T-helper 2 cell treated with Interferon-gamma antibody and Interleukin-4, amounts not matched to agents 5 μg/mL and 100 μg/mL, for 36 hours (primary cell): ENCODE results near the gene ANKRD39.
A peak's percentile ranks its signal among the peaks of the same experiment; 100 is the strongest.
"Not testable (repeated sequence)": the region's sequence is repeated elsewhere in the genome, so short reads cannot be mapped to it uniquely, and the experiment has no call there.

Source experiments
- DNase-seq: peaks from one replicate; pipeline ENCODE4 v3.0.0; 2021; ENCODE audit warnings: low spot score
- H3K27ac Mint-ChIP-seq: one replicate; pipeline ENCODE4 v1.8.0; 2021; ENCODE audit warnings: mild to moderate bottlenecking, mixed read lengths
- H3K27me3 Mint-ChIP-seq: one replicate; pipeline ENCODE4 v1.8.0; 2021; ENCODE audit warnings: low read depth, mixed read lengths
- H3K36me3 Mint-ChIP-seq: one replicate; pipeline ENCODE4 v1.8.0; 2021; ENCODE audit warnings: low read depth, mixed read lengths
- H3K4me1 Mint-ChIP-seq: one replicate; pipeline ENCODE4 v1.8.0; 2021; ENCODE audit warnings: low read depth, mixed read lengths
- H3K4me3 Mint-ChIP-seq: one replicate; pipeline ENCODE4 v1.8.0; 2022; ENCODE audit warnings: mild to moderate bottlenecking, moderate library complexity, mixed read lengths
- H3K9me3 Mint-ChIP-seq: one replicate; pipeline ENCODE4 v1.8.0; 2021; ENCODE audit warnings: mixed read lengths

ANKRD39 gene

DNA sequence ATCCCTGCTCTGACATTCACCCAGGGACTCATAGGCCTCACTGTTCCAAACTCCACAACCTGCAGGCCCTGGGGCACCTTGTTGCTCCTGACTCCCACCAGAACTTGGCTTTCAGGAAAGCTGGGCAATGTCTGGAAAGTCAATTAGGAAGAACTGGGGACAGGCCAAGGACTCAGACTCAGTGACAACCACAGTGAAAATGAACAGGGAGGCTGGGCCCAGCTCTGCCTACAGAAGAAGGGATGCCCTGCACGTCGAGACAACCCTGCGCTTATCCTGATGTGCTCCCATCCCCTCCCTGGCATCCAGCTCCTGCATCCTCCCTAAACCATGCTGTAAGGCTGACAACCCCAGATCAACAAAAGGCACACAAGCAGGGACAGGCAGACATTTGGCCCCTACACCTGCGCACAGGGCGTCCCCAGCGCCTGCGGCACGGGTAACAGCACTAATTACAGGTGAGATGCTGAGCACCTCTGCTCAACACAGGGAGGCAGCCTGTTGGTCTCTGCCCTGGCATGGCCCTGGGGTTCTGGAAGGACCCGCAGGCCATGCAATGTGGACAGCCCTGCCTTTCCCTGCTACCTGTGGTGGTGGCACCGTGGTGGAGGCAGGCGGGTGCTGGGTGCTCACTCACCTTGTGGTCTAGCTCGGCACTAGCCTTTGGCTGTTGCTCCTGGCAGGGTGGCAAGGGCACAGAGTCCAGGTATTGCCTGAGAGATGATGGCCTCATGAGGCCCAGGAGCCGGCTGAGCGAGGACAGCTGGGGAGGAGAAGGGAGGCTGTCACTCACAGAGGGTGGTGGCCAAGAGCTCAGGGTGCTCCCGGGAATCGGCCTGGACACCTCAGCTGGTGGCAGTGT, 35.7 kb upstream of the ANKRD39 start:
- no peak for DNase-seq
- Mint-ChIP-seq H3K27ac (no peak overlapping the region), H3K27me3 (no peaks in the 10 kb centered on the region), H3K4me3 (no peak overlapping the region), H3K4me1 (peaks cover 20% of the 10 kb centered on the region), H3K9me3 (no peaks in the 10 kb centered on the region), H3K36me3 (no peaks in the 10 kb centered on the region)

DNA sequence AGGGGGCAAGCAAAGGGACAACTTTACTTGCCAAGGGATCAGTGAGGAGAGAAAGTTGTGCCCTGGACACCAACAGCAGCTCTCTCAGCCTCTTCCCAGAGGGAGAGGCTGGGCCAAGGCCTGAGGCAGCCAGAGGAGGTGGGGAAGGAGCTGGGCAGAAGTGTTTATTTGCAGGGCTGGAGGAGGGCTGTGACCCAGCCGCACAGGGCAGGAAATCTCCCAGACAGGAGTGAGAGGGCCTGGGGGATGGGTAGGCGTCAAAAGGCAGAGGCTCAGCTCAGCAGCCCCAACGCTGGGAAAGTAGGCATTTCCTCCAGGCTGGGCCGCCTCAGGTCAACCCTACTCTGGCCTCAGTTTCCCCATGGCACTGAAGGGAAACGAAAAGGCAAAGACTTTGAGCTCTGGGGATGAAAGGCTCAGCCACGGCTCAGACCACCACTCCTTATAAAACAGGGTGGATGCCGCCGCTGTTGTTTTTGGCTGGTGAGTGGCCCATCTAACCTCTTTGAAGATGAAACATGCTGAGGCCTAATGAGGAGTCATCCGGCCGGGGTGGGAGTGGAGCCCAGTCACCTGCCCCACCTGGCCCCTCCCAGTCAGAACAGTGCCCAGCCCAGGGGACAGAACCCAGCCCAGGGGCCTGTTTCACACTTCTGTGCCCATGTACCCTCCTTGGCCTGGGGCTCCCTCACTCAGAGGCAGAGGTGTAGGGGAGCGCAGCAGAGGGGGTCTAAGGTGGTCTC, 33.9 kb upstream of the ANKRD39 start:
- Mint-ChIP-seq H3K27ac (no peak overlapping the region), H3K4me3 (no peak overlapping the region), H3K9me3 (no peaks in the 10 kb centered on the region), H3K4me1 (peaks cover 26% of the 10 kb centered on the region), H3K27me3 (no peaks in the 10 kb centered on the region), H3K36me3 (no peaks in the 10 kb centered on the region)
- no peak for DNase-seq

- peaks cover 19% of the 10 kb centered on the region for H3K4me1 Mint-ChIP-seq
- H3K36me3 Mint-ChIP-seq: no peaks in the 10 kb centered on the region
- DNase-seq: no peak
- no peaks in the 10 kb centered on the region for H3K27me3 Mint-ChIP-seq
- H3K9me3 Mint-ChIP-seq: no peaks in the 10 kb centered on the region
- H3K4me3 Mint-ChIP-seq: peak overlapping the region; percentile 14
- H3K27ac Mint-ChIP-seq: peak overlapping the region; percentile 52
Measured at GRCh38 chr2:96890726-96891385, 33.0 kb upstream of the ANKRD39 start.

- no peaks in the 10 kb centered on the region for H3K27me3 Mint-ChIP-seq
- no peak overlapping the region for H3K27ac Mint-ChIP-seq
- no peaks in the 10 kb centered on the region for H3K36me3 Mint-ChIP-seq
- DNase-seq: no peak
- H3K4me1 Mint-ChIP-seq: peaks cover 19% of the 10 kb centered on the region
- H3K9me3 Mint-ChIP-seq: no peaks in the 10 kb centered on the region
- H3K4me3 Mint-ChIP-seq: no peak overlapping the region
Measured at GRCh38 chr2:96890252-96890651, 32.4 kb upstream of the ANKRD39 start.

DNA sequence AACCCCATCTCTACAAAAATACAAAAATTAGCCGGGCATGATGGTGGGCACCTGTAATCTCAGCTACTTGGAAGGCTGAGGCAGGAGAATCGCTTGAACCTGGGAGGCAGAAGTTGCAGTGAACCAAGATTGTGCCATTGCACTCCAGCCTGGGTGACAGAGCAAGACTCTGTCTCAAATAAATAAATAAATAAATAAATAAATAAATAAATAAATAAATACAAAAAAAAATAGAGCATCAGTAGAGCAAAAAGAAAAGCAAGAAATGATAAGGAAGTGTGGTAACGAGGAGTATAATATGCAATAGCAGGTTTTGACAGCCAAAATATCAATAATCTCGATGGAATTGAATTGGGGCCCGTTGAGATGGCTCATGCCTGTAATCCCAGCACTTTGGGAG, 31.7 kb upstream of the ANKRD39 start:
- H3K9me3 Mint-ChIP-seq, H3K36me3 Mint-ChIP-seq, H3K27me3 Mint-ChIP-seq, DNase-seq, H3K4me3 Mint-ChIP-seq, H3K27ac Mint-ChIP-seq: not testable (repeated sequence)
- peaks cover 19% of the 10 kb centered on the region for H3K4me1 Mint-ChIP-seq

- Mint-ChIP-seq H3K27ac (no peak overlapping the region), H3K4me3 (no peak overlapping the region), H3K9me3 (no peaks in the 10 kb centered on the region), H3K36me3 (no peaks in the 10 kb centered on the region), H3K27me3 (no peaks in the 10 kb centered on the region), H3K4me1 (peaks cover 19% of the 10 kb centered on the region)
- no peak for DNase-seq
Measured at GRCh38 chr2:96888072-96889011, 30.5 kb upstream of the ANKRD39 start.

DNA sequence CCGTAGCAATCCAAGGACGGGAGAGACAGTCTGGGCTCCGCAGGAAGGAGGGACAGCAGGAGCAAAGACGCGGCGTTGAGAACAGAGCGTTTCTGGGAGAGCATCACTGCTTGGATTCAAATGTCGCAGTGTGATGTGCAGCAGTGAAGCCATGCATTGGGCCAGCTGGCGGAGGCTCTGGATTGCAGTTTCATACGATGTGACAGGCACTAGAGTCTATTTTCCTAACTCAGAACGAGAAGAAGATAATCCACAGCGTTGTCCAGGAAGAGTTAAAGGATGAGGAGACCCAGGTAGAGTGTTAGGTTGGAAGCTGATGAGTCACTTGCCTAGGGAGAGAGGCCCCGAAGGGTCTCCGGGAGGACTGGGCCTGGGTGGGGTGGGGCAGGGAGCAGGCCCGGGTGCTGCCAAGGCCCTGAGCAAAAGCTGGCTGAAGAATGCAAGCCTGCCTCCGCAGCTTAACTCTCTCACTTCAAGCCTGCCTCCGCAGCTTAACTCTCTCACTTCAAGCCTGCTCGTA, 29.7 kb upstream of the ANKRD39 start:
- Mint-ChIP-seq H3K36me3 (no peaks in the 10 kb centered on the region), H3K27me3 (no peaks in the 10 kb centered on the region), H3K27ac (peak overlapping the region; percentile 39), H3K4me1 (peaks cover 19% of the 10 kb centered on the region), H3K9me3 (no peaks in the 10 kb centered on the region), H3K4me3 (no peak overlapping the region)
- no peak for DNase-seq

DNA sequence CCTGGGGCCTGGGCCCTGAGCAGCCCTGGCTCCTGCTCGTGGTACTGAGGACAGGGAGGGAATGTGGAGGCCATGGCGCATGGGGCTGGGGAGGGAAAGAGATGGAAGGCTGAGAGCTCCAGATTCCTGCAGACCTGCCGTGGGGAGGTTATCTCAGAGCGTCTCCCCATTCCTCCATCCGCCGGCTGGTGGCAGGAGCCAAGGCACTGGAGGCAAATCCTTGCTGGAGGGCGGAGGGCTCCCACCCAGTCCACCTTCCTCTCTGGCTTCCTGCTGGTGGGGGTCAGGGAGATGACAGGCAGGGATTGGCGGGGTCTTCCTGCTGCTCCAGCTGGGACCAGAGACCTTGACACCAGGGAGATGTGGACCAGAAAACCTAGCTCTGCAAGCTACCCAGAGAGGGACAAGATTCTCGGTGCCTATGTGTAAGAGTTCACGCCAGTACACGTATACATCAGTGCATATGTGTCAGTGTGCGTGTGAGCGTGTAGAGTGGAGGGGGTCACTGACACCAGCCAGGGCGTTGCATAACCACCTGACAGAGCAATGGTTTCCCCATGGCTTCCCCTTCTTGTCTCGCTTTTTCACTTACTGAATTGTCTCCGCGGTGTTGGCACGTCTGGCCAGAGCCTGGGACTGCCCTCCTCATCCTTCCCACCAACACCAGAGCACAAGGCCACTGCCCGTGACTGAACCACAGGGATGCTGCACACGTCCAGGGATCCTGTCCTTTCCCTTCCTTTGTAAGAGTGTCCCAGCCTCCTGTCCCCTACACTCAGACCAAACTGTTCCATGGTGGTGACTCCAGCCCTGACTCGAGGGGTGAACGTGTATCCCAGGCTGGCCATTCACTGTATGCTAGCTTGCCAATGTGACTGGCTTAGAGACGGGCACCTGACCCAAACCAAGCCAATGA, 27.9 kb upstream of the ANKRD39 start:
- no peak overlapping the region for H3K4me3 Mint-ChIP-seq
- peaks cover 9% of the 10 kb centered on the region for H3K4me1 Mint-ChIP-seq
- no peaks in the 10 kb centered on the region for H3K27me3 Mint-ChIP-seq
- H3K36me3 Mint-ChIP-seq: no peaks in the 10 kb centered on the region
- H3K27ac Mint-ChIP-seq: no peak overlapping the region
- DNase-seq: no peak
- H3K9me3 Mint-ChIP-seq: no peaks in the 10 kb centered on the region

GRCh38 chr2:96884299-96885094, 26.7 kb upstream of the ANKRD39 start:
- no peak overlapping the region for H3K4me3 Mint-ChIP-seq
- no peaks in the 10 kb centered on the region for H3K9me3 Mint-ChIP-seq
- H3K27me3 Mint-ChIP-seq: no peaks in the 10 kb centered on the region
- no peak overlapping the region for H3K27ac Mint-ChIP-seq
- DNase-seq: no peak
- H3K36me3 Mint-ChIP-seq: no peaks in the 10 kb centered on the region
- peaks cover 8% of the 10 kb centered on the region for H3K4me1 Mint-ChIP-seq

- no peak for DNase-seq
- Mint-ChIP-seq H3K27ac (no peak overlapping the region), H3K9me3 (no peaks in the 10 kb centered on the region), H3K4me1 (peaks cover 4% of the 10 kb centered on the region), H3K36me3 (no peaks in the 10 kb centered on the region), H3K4me3 (no peak overlapping the region), H3K27me3 (no peaks in the 10 kb centered on the region)
Measured at GRCh38 chr2:96883306-96883705, 25.5 kb upstream of the ANKRD39 start.

DNA sequence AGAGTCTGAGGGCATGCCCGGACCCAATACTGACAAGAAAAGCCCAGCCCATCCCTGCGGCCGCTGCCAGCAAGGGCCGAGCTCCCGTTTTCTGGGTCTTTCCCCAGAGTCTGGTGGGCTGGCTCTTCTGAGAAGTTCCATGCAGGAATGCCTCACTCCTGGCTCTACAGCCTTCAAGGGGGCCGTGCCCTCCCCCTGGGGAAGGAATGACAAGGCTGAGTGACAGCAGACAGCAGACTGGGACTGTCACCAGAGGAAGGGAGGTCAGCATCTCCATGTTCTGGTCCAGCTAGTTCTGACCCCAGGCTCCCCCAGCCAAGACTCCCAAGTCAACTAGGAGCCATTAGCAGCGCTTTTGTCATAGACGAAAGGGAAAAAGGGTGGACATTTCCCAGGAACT, 25.1 kb upstream of the ANKRD39 start:
- no peak for DNase-seq
- no peaks in the 10 kb centered on the region for H3K9me3 Mint-ChIP-seq
- H3K27me3 Mint-ChIP-seq: no peaks in the 10 kb centered on the region
- no peak overlapping the region for H3K27ac Mint-ChIP-seq
- no peak overlapping the region for H3K4me3 Mint-ChIP-seq
- no peaks in the 10 kb centered on the region for H3K36me3 Mint-ChIP-seq
- peaks cover under 1% of the 10 kb centered on the region for H3K4me1 Mint-ChIP-seq

- DNase-seq: no peak
- Mint-ChIP-seq H3K4me3 (no peak overlapping the region), H3K27me3 (no peaks in the 10 kb centered on the region), H3K36me3 (no peaks in the 10 kb centered on the region), H3K4me1 (no peaks in the 10 kb centered on the region), H3K27ac (no peak overlapping the region), H3K9me3 (no peaks in the 10 kb centered on the region)
Measured at GRCh38 chr2:96882230-96882629, 24.4 kb upstream of the ANKRD39 start.
